Osteocyte (in vitro differentiated cells): ENCODE data around the gene PLXNA2. TPM values are rescaled to one million over a fixed set of nuclear protein-coding genes. Genes with fewer than 3 reads are reported as not detected.

Experiments used
- DNase-seq: peaks from one replicate; pipeline ENCODE4 v3.0.0; 2021; ENCODE audit warnings: mixed read lengths; ENCODE audit not compliant: unreplicated experiment; ENCODE audit errors: extremely low spot score
- H3K27ac Mint-ChIP-seq: one replicate; pipeline ENCODE4 v1.8.0; 2021; ENCODE audit warnings: mild to moderate bottlenecking, mixed read lengths; ENCODE audit not compliant: unreplicated experiment
- H3K27me3 Mint-ChIP-seq: one replicate; pipeline ENCODE4 v1.8.0; 2021; ENCODE audit warnings: mixed read lengths; ENCODE audit not compliant: unreplicated experiment
- H3K36me3 Mint-ChIP-seq: one replicate; pipeline ENCODE4 v1.8.0; 2021; ENCODE audit warnings: mixed read lengths; ENCODE audit not compliant: unreplicated experiment
- H3K4me1 Mint-ChIP-seq: one replicate; pipeline ENCODE4 v1.8.0; 2021; ENCODE audit warnings: mixed read lengths; ENCODE audit not compliant: unreplicated experiment
- H3K4me3 Mint-ChIP-seq: one replicate; pipeline ENCODE4 v1.8.0; 2021; ENCODE audit warnings: mild to moderate bottlenecking, moderate library complexity, mixed read lengths; ENCODE audit not compliant: unreplicated experiment
- H3K9me3 Mint-ChIP-seq: one replicate; pipeline ENCODE4 v1.8.0; 2021; ENCODE audit warnings: mixed read lengths; ENCODE audit not compliant: unreplicated experiment
- total RNA-seq: library from RNA; stranded (reverse); gene quantifications from 2 replicates; pipeline ENCODE4 v1.2.1, GENCODE V29; 2021
- TF ChIP-seq, protein P1 (sequence below): fragments of 200-600 bp; sonication (generic); IDR thresholded peaks from 2 replicates; pipeline ENCODE4 v1.5.0; 2021; ENCODE audit warnings: antibody characterized with exemption, mild to moderate bottlenecking, moderate library complexity

Gene PLXNA2
- total RNA-seq, 1 donor from 2014 or later: 19.5 TPM

DNA sequence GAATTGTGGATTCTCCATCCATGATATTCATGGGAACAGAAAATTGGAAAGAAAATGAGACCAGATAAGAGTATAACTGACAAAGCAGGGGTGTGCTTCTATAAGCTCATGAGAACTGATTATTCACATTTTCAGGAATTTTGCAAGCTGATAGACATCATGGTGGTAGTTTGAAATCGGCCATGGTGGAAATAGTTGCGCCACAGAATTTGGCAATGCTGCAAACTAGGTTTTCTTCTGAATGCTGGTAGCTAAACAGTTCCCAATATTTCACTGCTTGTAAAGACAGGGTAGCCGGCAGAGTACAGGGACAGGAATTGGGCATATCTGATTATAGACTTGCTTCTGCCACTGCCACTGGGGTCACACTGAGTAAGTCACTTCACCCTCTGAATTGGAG lies 151.1 kb downstream of the PLXNA2 start:
- H3K27me3 Mint-ChIP-seq: no peaks in the 10 kb centered on the region
- H3K4me3 Mint-ChIP-seq: no peak overlapping the region
- H3K36me3 Mint-ChIP-seq: peaks cover 18% of the 10 kb centered on the region
- H3K9me3 Mint-ChIP-seq: peaks cover 3% of the 10 kb centered on the region
- no peak overlapping the region for H3K27ac Mint-ChIP-seq
- TF ChIP-seq, protein P1, sequence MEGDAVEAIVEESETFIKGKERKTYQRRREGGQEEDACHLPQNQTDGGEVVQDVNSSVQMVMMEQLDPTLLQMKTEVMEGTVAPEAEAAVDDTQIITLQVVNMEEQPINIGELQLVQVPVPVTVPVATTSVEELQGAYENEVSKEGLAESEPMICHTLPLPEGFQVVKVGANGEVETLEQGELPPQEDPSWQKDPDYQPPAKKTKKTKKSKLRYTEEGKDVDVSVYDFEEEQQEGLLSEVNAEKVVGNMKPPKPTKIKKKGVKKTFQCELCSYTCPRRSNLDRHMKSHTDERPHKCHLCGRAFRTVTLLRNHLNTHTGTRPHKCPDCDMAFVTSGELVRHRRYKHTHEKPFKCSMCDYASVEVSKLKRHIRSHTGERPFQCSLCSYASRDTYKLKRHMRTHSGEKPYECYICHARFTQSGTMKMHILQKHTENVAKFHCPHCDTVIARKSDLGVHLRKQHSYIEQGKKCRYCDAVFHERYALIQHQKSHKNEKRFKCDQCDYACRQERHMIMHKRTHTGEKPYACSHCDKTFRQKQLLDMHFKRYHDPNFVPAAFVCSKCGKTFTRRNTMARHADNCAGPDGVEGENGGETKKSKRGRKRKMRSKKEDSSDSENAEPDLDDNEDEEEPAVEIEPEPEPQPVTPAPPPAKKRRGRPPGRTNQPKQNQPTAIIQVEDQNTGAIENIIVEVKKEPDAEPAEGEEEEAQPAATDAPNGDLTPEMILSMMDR: no peak
- peaks cover 26% of the 10 kb centered on the region for H3K4me1 Mint-ChIP-seq
- DNase-seq: no peak

DNA sequence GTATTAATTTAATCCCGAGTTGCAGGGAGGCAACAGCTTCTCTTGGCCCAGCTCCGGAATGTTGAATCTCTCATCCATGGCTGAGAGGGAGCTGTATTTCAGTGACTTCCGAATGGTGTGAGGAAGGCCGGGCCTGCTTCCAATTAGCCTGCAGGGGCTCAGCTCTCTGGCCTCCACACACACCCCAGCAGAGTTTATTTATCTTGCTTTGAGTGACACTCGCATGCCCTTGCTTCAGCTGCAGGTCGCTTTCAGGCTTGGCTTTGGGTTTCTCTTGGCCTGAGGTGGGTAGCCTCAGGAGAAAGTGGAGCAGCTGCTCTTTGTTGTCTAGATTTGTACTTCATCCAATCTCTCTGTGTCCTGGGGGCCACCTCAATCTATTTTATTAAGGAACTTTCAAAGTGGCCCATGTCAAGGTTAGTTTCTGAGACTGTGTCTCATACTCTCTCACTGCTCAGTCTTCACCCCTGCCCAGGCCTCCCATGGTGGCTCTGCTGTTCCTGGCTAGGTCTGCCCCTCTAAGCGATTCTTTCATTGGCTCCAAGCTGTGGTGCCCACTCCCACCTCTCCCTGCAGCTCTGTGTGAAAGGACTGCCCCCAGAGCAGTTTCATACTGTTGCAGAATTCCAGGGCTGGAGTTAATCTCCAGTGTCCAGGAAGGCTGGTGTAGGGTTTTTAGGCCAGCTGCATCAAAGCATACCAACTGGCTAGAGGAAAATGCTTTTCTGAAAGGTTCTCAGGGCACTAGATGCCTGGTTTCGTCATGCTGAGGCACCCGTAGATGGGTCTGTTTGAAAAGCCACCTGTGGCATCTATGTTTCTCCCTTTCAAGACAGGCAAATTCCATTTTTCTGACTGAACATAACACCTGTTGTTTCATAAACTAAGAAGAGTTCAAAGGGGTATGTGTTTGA lies 153.5 kb downstream of the PLXNA2 start:
- DNase-seq: peak; percentile 90
- Mint-ChIP-seq H3K27me3 (no peaks in the 10 kb centered on the region), H3K27ac (peak overlapping the region; percentile 92), H3K4me3 (peak overlapping the region; percentile 45), H3K4me1 (peaks cover 44% of the 10 kb centered on the region), H3K9me3 (peaks cover 3% of the 10 kb centered on the region), H3K36me3 (peaks cover 16% of the 10 kb centered on the region)
- TF ChIP-seq, protein P1: no peak

GRCh38 chr1:208089761-208090370 lies 154.3 kb downstream of the PLXNA2 start:
- DNase-seq: no peak
- Mint-ChIP-seq H3K9me3 (peaks cover 3% of the 10 kb centered on the region), H3K4me1 (peaks cover 45% of the 10 kb centered on the region), H3K4me3 (peak overlapping the region; percentile 45), H3K36me3 (peaks cover 16% of the 10 kb centered on the region), H3K27me3 (no peaks in the 10 kb centered on the region), H3K27ac (peak overlapping the region; percentile 92)
- TF ChIP-seq, protein P1: no peak

DNA sequence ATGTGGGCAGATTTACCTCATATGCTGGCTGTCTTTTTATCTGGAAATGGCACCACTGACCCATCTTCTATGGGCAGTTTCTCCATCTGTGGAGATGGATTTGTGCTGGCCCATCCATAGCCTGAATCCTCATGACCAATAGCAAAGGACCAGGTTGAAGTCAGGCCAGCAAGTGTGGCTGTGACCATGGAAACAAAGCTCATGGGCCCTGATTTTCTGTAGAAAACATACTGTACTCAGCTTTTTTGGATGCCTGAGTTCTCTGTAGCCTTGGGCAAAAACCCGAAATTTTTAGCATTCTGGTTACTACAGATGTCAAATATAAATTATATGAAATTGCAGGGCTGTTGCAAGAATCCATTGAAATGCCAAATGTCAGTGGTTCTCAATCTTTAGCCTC lies 155.0 kb downstream of the PLXNA2 start:
- DNase-seq: no peak
- Mint-ChIP-seq H3K27ac (peak overlapping the region; percentile 92), H3K4me3 (no peak overlapping the region), H3K27me3 (no peaks in the 10 kb centered on the region), H3K9me3 (peaks cover 3% of the 10 kb centered on the region), H3K4me1 (peaks cover 45% of the 10 kb centered on the region), H3K36me3 (peaks cover 14% of the 10 kb centered on the region)
- TF ChIP-seq, protein P1: no peak

DNA sequence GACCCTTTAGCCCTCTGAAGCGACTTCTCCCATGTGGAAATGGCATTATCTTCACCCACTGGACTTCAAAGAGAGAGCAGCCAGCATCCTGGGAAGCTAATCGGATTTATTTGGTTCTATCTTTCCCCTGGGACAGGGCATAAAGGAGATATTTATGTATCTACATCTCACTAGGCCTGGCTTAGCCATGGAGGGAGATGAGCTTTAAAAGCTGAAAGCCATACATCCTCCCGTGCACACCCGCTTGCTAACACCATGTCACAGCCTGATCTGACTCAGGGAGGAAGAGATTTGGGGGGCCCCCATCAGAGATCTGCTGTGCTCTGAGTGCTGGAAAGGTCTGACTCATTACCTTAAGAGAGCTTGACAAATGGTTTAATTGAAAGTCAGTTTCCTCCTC lies 155.9 kb downstream of the PLXNA2 start:
- no peak for DNase-seq
- peaks cover 3% of the 10 kb centered on the region for H3K9me3 Mint-ChIP-seq
- no peak overlapping the region for H3K4me3 Mint-ChIP-seq
- peaks cover 45% of the 10 kb centered on the region for H3K4me1 Mint-ChIP-seq
- H3K36me3 Mint-ChIP-seq: peaks cover 8% of the 10 kb centered on the region
- H3K27ac Mint-ChIP-seq: no peak overlapping the region
- H3K27me3 Mint-ChIP-seq: no peaks in the 10 kb centered on the region
- TF ChIP-seq, protein P1: no peak
